HFF-Myc (cell line): ENCODE measurements around the gene BATF2.
A peak's percentile ranks its signal among the peaks of the same experiment; 100 is the strongest.

Experiments
- DNase-seq: peaks from one replicate; pipeline ENCODE4 v3.0.0-alpha.2; 2011; ENCODE audit warnings: low read depth; ENCODE audit errors: extremely low read depth
- H3K4me3 ChIP-seq: replicated peaks from 2 replicates; pipeline ENCODE4 v1.5.1; 2011; ENCODE audit warnings: low read depth, mild to moderate bottlenecking, control low read depth, low read length
- TF ChIP-seq, protein P1 (sequence below): IDR thresholded peaks from 2 replicates; pipeline ENCODE4 v1.5.1; 2012; ENCODE audit warnings: mild to moderate bottlenecking, low read depth, low read length, control low read depth; ENCODE audit errors: missing control alignments

The BATF2 gene, protein sequence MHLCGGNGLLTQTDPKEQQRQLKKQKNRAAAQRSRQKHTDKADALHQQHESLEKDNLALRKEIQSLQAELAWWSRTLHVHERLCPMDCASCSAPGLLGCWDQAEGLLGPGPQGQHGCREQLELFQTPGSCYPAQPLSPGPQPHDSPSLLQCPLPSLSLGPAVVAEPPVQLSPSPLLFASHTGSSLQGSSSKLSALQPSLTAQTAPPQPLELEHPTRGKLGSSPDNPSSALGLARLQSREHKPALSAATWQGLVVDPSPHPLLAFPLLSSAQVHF

DNA sequence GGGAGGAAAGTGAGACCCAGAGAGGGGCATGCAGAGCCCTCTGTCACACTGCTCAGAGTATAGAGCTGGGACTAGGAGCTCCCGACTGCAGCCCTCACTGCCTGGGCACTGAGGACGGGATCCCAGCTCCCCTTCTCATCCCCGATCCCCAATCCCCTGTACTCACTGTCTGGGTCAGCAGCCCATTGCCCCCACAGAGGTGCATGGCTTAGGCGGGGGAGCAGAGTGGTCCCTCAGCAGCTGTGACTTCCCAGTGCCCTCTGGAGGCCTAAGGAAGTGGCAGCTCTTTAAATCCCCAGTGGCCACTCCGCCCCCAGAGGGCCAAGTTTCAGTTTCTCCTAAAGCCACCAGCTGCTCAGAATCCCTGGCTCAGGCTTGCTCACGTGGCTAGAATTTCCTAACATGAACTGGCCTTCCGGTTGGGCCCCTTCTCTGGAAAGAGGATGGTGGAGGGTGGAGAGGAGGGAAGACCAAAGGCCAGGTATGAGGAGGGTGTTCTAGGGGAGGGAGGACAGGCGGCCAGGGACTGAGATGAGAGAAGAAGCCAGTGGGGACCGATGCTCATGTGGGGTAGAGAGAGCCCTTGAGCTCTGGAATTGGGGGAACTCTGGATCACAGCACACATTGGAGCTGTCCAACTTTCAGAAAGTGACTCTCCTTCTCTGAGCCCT, at the start of gene BATF2:
Gene BATF2, minus strand, starts transcription at position 262 of the 671 bp plus-strand sequence. Its CDS starts 57 bp downstream, at position 205.
- H3K4me3 ChIP-seq, result peak within 1 kb of the TSS; percentile 39
- TF ChIP-seq, protein P1, sequence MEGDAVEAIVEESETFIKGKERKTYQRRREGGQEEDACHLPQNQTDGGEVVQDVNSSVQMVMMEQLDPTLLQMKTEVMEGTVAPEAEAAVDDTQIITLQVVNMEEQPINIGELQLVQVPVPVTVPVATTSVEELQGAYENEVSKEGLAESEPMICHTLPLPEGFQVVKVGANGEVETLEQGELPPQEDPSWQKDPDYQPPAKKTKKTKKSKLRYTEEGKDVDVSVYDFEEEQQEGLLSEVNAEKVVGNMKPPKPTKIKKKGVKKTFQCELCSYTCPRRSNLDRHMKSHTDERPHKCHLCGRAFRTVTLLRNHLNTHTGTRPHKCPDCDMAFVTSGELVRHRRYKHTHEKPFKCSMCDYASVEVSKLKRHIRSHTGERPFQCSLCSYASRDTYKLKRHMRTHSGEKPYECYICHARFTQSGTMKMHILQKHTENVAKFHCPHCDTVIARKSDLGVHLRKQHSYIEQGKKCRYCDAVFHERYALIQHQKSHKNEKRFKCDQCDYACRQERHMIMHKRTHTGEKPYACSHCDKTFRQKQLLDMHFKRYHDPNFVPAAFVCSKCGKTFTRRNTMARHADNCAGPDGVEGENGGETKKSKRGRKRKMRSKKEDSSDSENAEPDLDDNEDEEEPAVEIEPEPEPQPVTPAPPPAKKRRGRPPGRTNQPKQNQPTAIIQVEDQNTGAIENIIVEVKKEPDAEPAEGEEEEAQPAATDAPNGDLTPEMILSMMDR, result peak; percentile 54
- peak; percentile 66 for DNase-seq

DNA sequence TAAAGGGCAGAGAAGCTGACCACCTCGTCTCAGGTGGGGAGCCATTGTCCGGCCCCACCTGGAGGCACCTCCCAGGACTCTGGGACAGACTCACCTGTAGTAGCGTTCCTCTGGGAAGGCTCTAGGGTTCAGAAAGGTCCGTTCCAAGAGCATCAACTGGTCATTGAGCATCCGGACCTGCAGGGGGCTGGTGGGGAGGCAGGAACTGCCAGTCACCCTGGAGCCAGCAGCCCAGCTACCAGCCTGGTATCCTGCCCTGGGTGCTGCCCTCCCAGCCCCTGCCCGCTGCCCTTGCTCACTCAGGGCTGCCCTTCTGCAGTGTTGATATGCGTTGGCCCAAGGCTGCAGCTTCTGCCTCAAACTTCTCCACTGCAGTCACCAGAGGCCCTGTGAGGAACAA, 49.0 kb upstream of the BATF2 start:
- DNase-seq, result no peak
- TF ChIP-seq, protein P1, result no peak
- no peak overlapping the region for H3K4me3 ChIP-seq

DNA sequence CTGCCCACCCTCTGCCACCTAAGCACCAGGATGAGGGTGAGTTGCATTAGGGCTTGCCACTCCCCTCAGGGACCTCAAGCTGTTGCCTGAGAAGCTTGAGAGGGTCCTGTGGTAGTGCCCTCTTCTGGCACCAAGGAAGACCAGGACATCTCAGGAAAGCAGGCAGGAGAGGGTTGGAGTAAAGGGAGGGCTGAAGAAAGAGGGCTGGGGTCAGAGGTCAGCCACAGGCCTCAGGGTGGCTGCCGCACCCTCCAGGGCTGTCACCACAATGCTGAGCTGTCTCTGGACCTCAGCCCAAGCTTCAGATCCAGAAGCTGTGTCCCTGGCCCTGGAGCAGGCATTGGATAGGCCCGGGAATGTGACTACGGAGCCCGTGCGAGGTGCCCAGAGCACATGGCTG, 48.3 kb upstream of the BATF2 start:
- no peak overlapping the region for H3K4me3 ChIP-seq
- DNase-seq, result no peak
- TF ChIP-seq, protein P1, result no peak

DNA sequence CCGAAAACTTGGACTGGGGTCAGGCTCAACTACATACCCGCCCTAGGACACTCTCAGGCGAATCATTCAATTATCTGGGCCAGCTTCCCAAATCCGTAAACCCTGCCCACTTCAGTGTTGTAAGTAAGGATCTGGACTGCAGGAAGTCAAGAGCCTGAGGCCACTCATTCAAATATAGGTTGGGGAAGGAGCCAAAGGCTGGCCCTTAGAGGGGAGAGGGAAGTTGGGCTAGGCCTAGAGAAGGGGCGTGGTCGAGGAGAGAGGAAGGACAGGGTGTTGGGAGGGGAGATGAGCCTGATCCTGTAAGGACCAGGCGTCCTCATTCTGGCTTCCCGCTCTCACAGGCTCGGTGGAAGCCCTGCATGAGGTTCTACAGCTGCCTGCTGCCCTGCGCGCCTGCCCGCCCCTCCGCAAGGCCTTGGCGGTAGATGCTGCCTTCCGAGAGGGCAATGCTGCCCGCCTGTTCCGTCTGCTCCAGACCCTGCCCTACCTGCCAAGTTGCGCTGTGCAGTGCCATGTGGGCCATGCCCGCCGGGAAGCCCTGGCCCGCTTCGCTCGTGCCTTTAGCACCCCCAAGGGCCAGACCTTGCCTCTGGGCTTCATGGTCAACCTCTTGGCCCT, 47.2 kb upstream of the BATF2 start:
- TF ChIP-seq, protein P1, result no peak
- no peak overlapping the region for H3K4me3 ChIP-seq
- no peak for DNase-seq

DNA sequence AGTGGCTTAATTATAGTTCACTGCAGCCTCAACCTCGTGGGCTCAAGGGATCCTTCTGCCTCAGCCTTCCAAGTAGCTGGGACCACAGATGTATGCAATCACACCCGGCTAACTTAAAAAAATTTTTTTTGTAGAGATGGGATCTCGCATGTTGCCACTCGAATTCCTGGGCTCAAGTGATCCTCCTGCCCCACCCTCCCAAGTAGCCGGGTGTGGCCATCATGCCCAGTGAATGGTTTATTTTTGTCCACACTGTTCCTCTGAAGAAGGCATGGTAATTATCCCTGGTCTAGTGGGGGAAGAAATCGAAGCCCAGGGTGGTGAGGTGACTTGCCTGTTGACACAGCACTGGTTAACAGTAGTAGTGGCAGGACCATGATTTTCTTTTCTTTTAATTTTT, 46.1 kb upstream of the BATF2 start:
- no peak for DNase-seq
- peak overlapping the region; percentile 69 for H3K4me3 ChIP-seq
- TF ChIP-seq, protein P1, result no peak

DNA sequence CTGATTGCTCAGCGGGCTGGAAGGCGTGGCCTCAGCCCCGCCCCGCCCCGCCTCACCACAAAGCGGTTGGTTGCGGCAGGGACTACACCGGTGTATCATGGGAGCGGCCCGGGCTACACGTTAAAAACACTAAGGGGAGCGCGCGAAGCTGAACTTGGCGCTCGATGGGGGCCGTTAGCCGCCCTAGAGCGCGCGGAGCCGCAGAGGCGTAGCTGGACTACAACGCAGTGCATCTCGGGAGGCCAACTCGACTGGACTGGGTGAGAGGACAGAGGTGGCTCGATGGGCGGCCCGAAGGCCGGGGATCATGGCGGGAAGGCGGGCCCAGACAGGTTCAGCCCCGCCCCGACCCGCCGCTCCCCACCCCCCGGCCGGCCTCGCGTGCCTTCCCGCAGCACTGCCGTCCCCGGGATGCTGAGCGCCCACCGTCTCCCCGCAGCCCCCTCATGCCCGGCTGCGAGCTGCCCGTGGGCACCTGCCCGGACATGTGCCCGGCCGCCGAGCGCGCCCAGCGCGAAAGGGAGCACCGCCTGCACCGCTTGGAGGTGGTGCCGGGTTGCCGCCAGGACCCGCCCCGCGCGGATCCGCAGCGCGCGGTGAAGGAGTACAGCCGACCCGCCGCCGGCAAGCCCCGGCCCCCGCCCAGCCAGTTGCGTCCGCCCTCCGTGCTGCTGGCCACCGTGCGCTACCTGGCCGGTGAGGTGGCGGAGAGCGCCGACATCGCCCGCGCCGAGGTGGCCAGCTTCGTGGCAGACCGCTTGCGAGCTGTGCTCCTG, 44.3 kb upstream of the BATF2 start, which contains the start of gene SAC3D1:
Gene SAC3D1, plus strand, starts transcription at position 364 of the 776 bp plus-strand sequence. Its CDS starts 83 bp downstream, at position 447.
- TF ChIP-seq, protein P1, result no peak
- peak within 1 kb of the TSS; percentile 69 for H3K4me3 ChIP-seq
- peak; percentile 92 for DNase-seq
